Kidney capillary endothelial cell (primary cell): ENCODE results near the gene SMYD4.

Experiments used
- DNase-seq: peaks from one replicate; pipeline ENCODE4 v3.0.0-alpha.2; 2018; ENCODE audit warnings: low spot score

SMYD4 gene

DNA sequence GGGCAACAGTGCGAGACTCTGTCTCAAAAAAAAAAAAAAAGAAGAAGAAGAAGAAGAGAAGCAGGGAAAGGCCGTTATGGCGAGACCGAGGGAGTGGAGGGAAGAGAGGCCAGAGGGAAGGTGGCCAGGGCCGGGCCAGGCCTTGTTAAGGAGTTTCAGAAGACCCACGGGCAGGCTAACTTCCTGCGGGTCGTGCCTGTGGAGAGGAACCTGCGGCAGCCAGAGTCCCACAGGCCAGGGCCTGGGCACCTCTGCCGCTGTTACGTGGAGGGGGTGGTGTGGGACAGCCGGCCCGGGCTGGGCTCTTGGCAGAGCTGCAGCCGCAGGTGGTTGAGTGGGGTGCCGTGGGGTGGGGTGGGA lies 99.8 kb downstream of the SMYD4 start:
- DNase-seq, result no peak
